SU-DHL-6 (cell line): ENCODE data around the gene LETM1.

Experiments used
- EZH2phosphoT487 ChIP-seq: fragments of 200-600 bp; sonication (generic), shearing (Covaris generic); conservative IDR thresholded peaks from 2 replicates; pipeline ENCODE4 v1.6.1; 2018; ENCODE audit warnings: mild to moderate bottlenecking, antibody characterized with exemption, low read length, moderate library complexity, mixed read lengths
- TF ChIP-seq, protein P1 (sequence below): fragments of 200-600 bp; sonication (generic); IDR thresholded peaks from one replicate; pipeline ENCODE4 v1.5.1; 2017; ENCODE audit warnings: antibody characterized with exemption, mild to moderate bottlenecking, low read length, moderate library complexity; ENCODE audit not compliant: insufficient read depth, poor library complexity, severe bottlenecking

DNA sequence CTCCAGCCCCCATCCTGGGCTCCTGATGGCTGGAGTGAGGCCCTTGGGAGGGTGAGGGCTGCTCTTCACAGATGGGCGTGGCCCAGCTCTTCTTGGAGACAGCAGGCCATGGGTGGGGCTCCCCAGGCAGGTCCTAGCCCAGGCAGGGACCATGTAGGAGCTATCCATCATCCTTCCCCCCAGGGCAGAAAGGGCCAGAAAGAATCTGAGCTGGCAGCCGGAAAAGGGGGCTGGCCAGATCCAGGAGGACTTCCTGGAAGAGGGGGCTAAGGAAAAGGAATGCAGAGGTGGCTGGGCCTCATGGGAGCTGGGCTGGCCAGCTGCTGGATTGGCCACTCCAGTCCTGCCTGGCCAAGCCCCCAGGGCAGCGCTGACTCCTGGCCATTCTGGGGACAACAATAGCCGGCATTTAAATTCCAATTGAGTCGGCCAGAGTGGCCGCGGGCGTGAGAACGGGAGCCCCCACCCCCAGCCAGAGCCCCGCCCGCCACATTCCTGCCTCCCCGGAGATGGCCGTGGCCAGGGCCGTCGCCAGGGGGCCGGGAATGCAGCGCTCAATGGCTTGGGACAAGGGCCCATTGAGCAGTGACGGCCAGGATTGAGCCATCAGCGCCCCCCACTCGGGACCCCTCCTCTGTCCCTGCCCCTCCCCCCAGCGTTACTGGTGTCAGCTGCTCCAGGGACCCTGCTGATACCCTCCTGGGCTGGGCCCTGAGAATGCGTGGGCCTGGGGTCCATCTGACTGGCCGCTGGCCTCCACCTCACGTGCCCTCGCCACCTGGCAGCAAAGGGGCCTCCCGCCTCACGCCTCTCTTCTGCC, 77.9 kb downstream of the LETM1 start:
- TF ChIP-seq, protein P1, sequence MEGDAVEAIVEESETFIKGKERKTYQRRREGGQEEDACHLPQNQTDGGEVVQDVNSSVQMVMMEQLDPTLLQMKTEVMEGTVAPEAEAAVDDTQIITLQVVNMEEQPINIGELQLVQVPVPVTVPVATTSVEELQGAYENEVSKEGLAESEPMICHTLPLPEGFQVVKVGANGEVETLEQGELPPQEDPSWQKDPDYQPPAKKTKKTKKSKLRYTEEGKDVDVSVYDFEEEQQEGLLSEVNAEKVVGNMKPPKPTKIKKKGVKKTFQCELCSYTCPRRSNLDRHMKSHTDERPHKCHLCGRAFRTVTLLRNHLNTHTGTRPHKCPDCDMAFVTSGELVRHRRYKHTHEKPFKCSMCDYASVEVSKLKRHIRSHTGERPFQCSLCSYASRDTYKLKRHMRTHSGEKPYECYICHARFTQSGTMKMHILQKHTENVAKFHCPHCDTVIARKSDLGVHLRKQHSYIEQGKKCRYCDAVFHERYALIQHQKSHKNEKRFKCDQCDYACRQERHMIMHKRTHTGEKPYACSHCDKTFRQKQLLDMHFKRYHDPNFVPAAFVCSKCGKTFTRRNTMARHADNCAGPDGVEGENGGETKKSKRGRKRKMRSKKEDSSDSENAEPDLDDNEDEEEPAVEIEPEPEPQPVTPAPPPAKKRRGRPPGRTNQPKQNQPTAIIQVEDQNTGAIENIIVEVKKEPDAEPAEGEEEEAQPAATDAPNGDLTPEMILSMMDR, result no peak
- no peak for TF ChIP-seq EZH2phosphoT487
